HepG2 (cell line): ENCODE results near the gene TAMALIN. TPM values are rescaled to one million over a fixed set of nuclear protein-coding genes. Genes with fewer than 3 reads are reported as not detected.
A peak's percentile ranks its signal among the peaks of the same experiment; 100 is the strongest.

Source experiments
- CEBPG ChIP-seq: IDR thresholded peaks from 2 replicates; pipeline ENCODE4 v1.6.1; 2016
- CENPT ChIP-seq: sonication (generic); formaldehyde crosslinking; IDR thresholded peaks from 2 replicates; pipeline ENCODE4 v1.8.0; 2022; ENCODE audit warnings: low read depth, mild to moderate bottlenecking, moderate library complexity, missing genetic modification reagents
- DNMT1 ChIP-seq: sonication (generic); formaldehyde crosslinking; IDR thresholded peaks from 2 replicates; pipeline ENCODE4 v1.5.1; 2020; ENCODE audit warnings: mild to moderate bottlenecking, missing genetic modification reagents
- DPF2 ChIP-seq: sonication (generic); formaldehyde crosslinking; IDR thresholded peaks from 2 replicates; pipeline ENCODE4 v1.4.0; 2020; ENCODE audit warnings: mild to moderate bottlenecking, low read depth, missing genetic modification reagents, borderline replicate concordance
- FOXK1 ChIP-seq: sonication (generic); formaldehyde crosslinking; IDR thresholded peaks from 2 replicates; pipeline ENCODE4 v1.4.0; 2020; ENCODE audit warnings: low read depth, missing genetic modification reagents, borderline replicate concordance
- NFIC ChIP-seq: IDR thresholded peaks from 2 replicates; pipeline ENCODE4 v1.6.1; 2012; ENCODE audit warnings: mild to moderate bottlenecking, low read length, inconsistent platforms
- RBM22 ChIP-seq: fragments of 200-400 bp; formaldehyde crosslinking; optimal IDR thresholded peaks from 2 replicates; pipeline ENCODE3; 2017; ENCODE audit warnings: mild to moderate bottlenecking, low read length, moderate library complexity
- RNF2 ChIP-seq: fragments of 450-650 bp; conservative IDR thresholded peaks from 2 replicates; pipeline ENCODE4 v1.6.1; 2016; ENCODE audit warnings: low read depth
- SMYD3 ChIP-seq: sonication (generic); formaldehyde crosslinking; IDR thresholded peaks from 2 replicates; pipeline ENCODE4 v1.8.1; 2023; ENCODE audit warnings: mild to moderate bottlenecking, missing genetic modification reagents
- SNAPC4 ChIP-seq: sonication (generic); formaldehyde crosslinking; IDR thresholded peaks from 2 replicates; pipeline ENCODE4 v1.4.0; 2020; ENCODE audit warnings: mild to moderate bottlenecking, missing genetic modification reagents
- TFE3 ChIP-seq: IDR thresholded peaks from 2 replicates; pipeline ENCODE4 v1.6.1; 2016
- ZNF34 ChIP-seq: sonication (generic); formaldehyde crosslinking; IDR thresholded peaks from 2 replicates; pipeline ENCODE4 v1.4.0; 2020; ENCODE audit warnings: mild to moderate bottlenecking, missing genetic modification reagents, borderline replicate concordance
- ZNF343 ChIP-seq: sonication (generic); formaldehyde crosslinking; IDR thresholded peaks from 2 replicates; pipeline ENCODE4 v1.4.0; 2020; ENCODE audit warnings: mild to moderate bottlenecking, missing genetic modification reagents
- ZNF382 ChIP-seq: sonication (generic); formaldehyde crosslinking; IDR thresholded peaks from 2 replicates; pipeline ENCODE4 v1.5.0; 2020; ENCODE audit warnings: missing genetic modification reagents, mild to moderate bottlenecking, borderline replicate concordance
- ZNF567 ChIP-seq: sonication (generic); formaldehyde crosslinking; IDR thresholded peaks from 2 replicates; pipeline ENCODE4 v1.8.1; 2023; ENCODE audit warnings: mild to moderate bottlenecking, missing genetic modification reagents, borderline replicate concordance
- ZNF713 ChIP-seq: sonication (generic); formaldehyde crosslinking; IDR thresholded peaks from 2 replicates; pipeline ENCODE4 v1.4.0; 2020; ENCODE audit warnings: mild to moderate bottlenecking, missing genetic modification reagents
- ZNF749 ChIP-seq: sonication (generic); formaldehyde crosslinking; IDR thresholded peaks from 2 replicates; pipeline ENCODE4 v1.8.0; 2022; ENCODE audit warnings: mild to moderate bottlenecking, missing genetic modification reagents, moderate library complexity, borderline replicate concordance
- polyA plus RNA-seq, 8 experiments: library from polyadenylated mRNA; depleted of rRNA in 3 of 8; stranded (reverse) in 7 of 8; unstranded in 1 of 8; fragments of >200 nt; fragmentation: Illumina TruSeq in 4 of 8; extraction: Trizol in 4 of 8; gene quantifications; 2 replicates each; pipeline versions ENCODE4 v1.2.1 to v1.2.3, GENCODE V29; 2011 to 2016; ENCODE audit warnings: low read depth in 4 of 8, missing spikeins in 1 of 8, mixed read lengths in 1 of 8; ENCODE audit not compliant: insufficient read depth in 1 of 8
- total RNA-seq, 5 experiments: library from RNA; depleted of rRNA; stranded (reverse); fragments of >200 nt; fragmentation: Illumina TruSeq; extraction: Trizol; gene quantifications; 2 replicates each; pipeline ENCODE4 v1.2.3, GENCODE V29; 2016; ENCODE audit warnings: low read depth in 1 of 5
- TF ChIP-seq, protein P1 (sequence below): sonication (generic); formaldehyde crosslinking; IDR thresholded peaks from 2 replicates; pipeline ENCODE4 v1.4.0; 2020; ENCODE audit warnings: missing genetic modification reagents, borderline replicate concordance

The TAMALIN gene
- total and polyA plus RNA-seq, 2 of the 13 experiments (the other 11 are each of a cell fraction or from before 2014, with no cell fraction given): 2.9 to 10.9 TPM

GRCh38 chr12:52050758-52051541 is 44.2 kb downstream of the TAMALIN start, which contains the start of gene NR4A1 (continued):
- TF ChIP-seq SNAPC4 (CRISPR knock-in tag): 0 out of 2 replicates have a peak, but pooled peaks have one; percentile 46
- no peak for TF ChIP-seq CENPT (CRISPR knock-in tag)
- no peak for TF ChIP-seq ZNF749 (CRISPR knock-in tag)
- 0 out of 2 replicates have a peak, but pooled peaks have one; percentile 22 for TF ChIP-seq DNMT1 (CRISPR knock-in tag)
- peak; percentile 66; the same call in 1 of the 2 replicates for TF ChIP-seq TFE3 (CRISPR knock-in tag)
- no peak for TF ChIP-seq SMYD3 (CRISPR knock-in tag)
- no peak for TF ChIP-seq RBM22
- no peak for TF ChIP-seq ZNF567 (CRISPR knock-in tag)
- TF ChIP-seq ZNF34: no peak
- no peak for TF ChIP-seq NFIC
- peak; percentile 29; the same call in 1 of the 2 replicates for TF ChIP-seq FOXK1 (CRISPR knock-in tag)
- no peak; the same call in 1 of the 2 replicates for TF ChIP-seq RNF2
- TF ChIP-seq ZNF713: no peak
- no peak for TF ChIP-seq CEBPG (CRISPR knock-in tag)
- no peak for TF ChIP-seq DPF2 (CRISPR knock-in tag)
- TF ChIP-seq, protein P1, sequence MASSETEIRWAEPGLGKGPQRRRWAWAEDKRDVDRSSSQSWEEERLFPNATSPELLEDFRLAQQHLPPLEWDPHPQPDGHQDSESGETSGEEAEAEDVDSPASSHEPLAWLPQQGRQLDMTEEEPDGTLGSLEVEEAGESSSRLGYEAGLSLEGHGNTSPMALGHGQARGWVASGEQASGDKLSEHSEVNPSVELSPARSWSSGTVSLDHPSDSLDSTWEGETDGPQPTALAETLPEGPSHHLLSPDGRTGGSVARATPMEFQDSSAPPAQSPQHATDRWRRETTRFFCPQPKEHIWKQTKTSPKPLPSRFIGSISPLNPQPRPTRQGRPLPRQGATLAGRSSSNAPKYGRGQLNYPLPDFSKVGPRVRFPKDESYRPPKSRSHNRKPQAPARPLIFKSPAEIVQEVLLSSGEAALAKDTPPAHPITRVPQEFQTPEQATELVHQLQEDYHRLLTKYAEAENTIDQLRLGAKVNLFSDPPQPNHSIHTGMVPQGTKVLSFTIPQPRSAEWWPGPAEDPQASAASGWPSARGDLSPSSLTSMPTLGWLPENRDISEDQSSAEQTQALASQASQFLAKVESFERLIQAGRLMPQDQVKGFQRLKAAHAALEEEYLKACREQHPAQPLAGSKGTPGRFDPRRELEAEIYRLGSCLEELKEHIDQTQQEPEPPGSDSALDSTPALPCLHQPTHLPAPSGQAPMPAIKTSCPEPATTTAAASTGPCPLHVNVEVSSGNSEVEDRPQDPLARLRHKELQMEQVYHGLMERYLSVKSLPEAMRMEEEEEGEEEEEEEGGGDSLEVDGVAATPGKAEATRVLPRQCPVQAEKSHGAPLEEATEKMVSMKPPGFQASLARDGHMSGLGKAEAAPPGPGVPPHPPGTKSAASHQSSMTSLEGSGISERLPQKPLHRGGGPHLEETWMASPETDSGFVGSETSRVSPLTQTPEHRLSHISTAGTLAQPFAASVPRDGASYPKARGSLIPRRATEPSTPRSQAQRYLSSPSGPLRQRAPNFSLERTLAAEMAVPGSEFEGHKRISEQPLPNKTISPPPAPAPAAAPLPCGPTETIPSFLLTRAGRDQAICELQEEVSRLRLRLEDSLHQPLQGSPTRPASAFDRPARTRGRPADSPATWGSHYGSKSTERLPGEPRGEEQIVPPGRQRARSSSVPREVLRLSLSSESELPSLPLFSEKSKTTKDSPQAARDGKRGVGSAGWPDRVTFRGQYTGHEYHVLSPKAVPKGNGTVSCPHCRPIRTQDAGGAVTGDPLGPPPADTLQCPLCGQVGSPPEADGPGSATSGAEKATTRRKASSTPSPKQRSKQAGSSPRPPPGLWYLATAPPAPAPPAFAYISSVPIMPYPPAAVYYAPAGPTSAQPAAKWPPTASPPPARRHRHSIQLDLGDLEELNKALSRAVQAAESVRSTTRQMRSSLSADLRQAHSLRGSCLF (CRISPR knock-in tag): no peak
- no peak for TF ChIP-seq ZNF382 (CRISPR knock-in tag)
- TF ChIP-seq ZNF343 (CRISPR knock-in tag): peak; percentile 55; the same call in 1 of the 2 replicates
